Vagina (tissue), 2 donors: ENCODE results near the gene AKAP13. TPM values are rescaled to one million over a fixed set of nuclear protein-coding genes. Genes with fewer than 3 reads are reported as not detected.

Experiments used
- DNase-seq, 2 donors: peaks; one replicate each; pipeline ENCODE4 v3.0.0-alpha.2; 2017; ENCODE audit errors: extremely low spot score in 2 of 2
- H3K27ac ChIP-seq: fragments of 200-600 bp; sonication (generic); one replicate; pipeline ENCODE4 v1.5.1; 2019
- H3K27me3 ChIP-seq: fragments of 200-600 bp; sonication (generic); one replicate; pipeline ENCODE4 v1.5.1; 2019
- H3K36me3 ChIP-seq, 2 donors: fragments of 200-600 bp; sonication (generic); one replicate each; pipeline ENCODE4 v1.5.1; 2017 to 2019
- H3K4me1 ChIP-seq: fragments of 200-600 bp; sonication (generic); one replicate; pipeline ENCODE4 v1.5.1; 2019
- H3K4me3 ChIP-seq, 2 donors: fragments of 200-600 bp; sonication (generic); 1 replicate in 1 of 2; 2 replicates in 1 of 2; pipeline ENCODE4 v1.5.1; 2016 to 2019
- H3K9me3 ChIP-seq: fragments of 200-600 bp; sonication (generic); one replicate; pipeline ENCODE4 v1.5.1; 2019
- POLR2A ChIP-seq, 2 donors: fragments of 450-650 bp; IDR thresholded peaks; one replicate each; pipeline ENCODE4 v1.6.1; 2017; ENCODE audit warnings: antibody characterized with exemption in 2 of 2, mild to moderate bottlenecking in 2 of 2, moderate library complexity in 2 of 2
- POLR2AphosphoS5 ChIP-seq, 2 donors: sonication (generic); formaldehyde crosslinking; IDR thresholded peaks; one replicate each; pipeline ENCODE4 v1.9.0; 2017; ENCODE audit warnings: antibody characterized with exemption in 2 of 2, mild to moderate bottlenecking in 2 of 2, low read depth in 1 of 2; ENCODE audit not compliant: insufficient read depth in 1 of 2
- intact Hi-C: fragments of 100-400 bp; cut with DNase I; formaldehyde crosslinking; loops from one replicate; pipeline ENCODE4 v1.15.1; 2023
- total RNA-seq: library from RNA; depleted of rRNA; stranded (reverse); fragments of >200 nt; gene quantifications from one replicate; pipeline ENCODE4 v1.2.3, GENCODE V29; 2016
- TF ChIP-seq, protein P1 (sequence below), 3 experiments: fragments of 450-650 bp in 2 of 3; fragments of 200-600 bp in 1 of 3; sonication (generic) in 1 of 3; IDR thresholded peaks; one replicate each; pipeline ENCODE4 v1.5.1; 2017 to 2019; ENCODE audit warnings: antibody characterized with exemption in 3 of 3, mild to moderate bottlenecking in 2 of 3, moderate library complexity in 2 of 3

Gene AKAP13
- total RNA-seq, 1 donor from 2014 or later, result 177 TPM

DNA sequence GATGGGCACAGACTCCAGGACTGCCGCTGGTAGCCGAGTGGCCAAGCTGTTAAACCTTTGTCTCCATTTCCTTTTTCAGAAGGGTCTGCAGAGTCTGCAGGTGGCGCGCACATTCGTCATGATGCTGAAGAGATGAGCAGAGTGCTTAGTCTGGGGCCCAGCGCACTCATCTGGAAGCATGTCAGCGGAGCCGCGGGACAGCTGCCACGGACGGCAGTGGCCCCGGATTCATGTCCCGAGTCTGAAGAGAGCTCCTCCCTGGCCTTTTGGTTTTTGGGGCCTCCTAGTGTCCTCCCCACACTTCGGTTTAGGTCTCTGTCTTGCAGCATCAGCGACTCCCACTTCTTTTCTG, 371.7 kb downstream of the AKAP13 start:
- intact Hi-C loops, result loop anchor here (5.0 kb wide), 1 partner anchor 40 kb away; the partner anchor contains the start of gene KLHL25
- peak overlapping the region; percentile 75 for H3K27ac ChIP-seq
- no peak overlapping the region for H3K4me3 ChIP-seq
- TF ChIP-seq, protein P1, sequence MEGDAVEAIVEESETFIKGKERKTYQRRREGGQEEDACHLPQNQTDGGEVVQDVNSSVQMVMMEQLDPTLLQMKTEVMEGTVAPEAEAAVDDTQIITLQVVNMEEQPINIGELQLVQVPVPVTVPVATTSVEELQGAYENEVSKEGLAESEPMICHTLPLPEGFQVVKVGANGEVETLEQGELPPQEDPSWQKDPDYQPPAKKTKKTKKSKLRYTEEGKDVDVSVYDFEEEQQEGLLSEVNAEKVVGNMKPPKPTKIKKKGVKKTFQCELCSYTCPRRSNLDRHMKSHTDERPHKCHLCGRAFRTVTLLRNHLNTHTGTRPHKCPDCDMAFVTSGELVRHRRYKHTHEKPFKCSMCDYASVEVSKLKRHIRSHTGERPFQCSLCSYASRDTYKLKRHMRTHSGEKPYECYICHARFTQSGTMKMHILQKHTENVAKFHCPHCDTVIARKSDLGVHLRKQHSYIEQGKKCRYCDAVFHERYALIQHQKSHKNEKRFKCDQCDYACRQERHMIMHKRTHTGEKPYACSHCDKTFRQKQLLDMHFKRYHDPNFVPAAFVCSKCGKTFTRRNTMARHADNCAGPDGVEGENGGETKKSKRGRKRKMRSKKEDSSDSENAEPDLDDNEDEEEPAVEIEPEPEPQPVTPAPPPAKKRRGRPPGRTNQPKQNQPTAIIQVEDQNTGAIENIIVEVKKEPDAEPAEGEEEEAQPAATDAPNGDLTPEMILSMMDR (IDR thresholded peaks at IDR 0.05), result no peak
- TF ChIP-seq POLR2A (IDR thresholded peaks at IDR 0.05) (no peak), POLR2AphosphoS5 (IDR thresholded peaks at IDR 0.05; ENCODE audit: insufficient read depth in 1 of 2, low read depth in 1 of 2) (no peak)
- H3K4me1 ChIP-seq, result peaks cover 30% of the 10 kb centered on the region
- DNase-seq, result no peak
- H3K36me3 ChIP-seq, result peaks cover 0 to 8% of the 10 kb centered on the region in 2 donors
- H3K9me3 ChIP-seq, result no peaks in the 10 kb centered on the region
- no peaks in the 10 kb centered on the region for H3K27me3 ChIP-seq

DNA sequence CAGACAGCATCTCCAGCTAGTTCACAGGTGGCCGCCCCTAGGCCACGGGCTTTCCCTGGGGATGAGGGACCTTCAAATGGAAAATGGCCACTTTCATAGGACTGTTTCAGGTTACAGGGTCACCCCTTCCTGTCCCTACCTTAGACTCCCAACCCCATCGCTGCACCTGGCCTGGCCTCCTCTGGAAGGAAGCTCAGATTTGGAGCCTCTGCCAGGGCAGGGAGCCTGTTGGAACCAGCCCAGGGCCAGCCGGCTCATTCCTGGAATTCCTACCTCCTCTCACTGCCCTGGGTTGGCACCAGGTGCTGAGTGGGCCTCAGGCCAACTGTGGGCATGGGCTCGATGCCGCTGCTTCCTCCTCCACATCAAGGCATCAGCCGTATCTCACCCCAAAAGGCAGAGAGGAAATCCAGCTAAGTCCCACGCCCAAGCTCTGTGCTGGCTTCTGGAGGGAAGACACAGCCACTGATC, 372.1 kb downstream of the AKAP13 start:
- DNase-seq, result no peak
- Histone ChIP-seq H3K27me3 (no peaks in the 10 kb centered on the region), H3K27ac (no peak overlapping the region), H3K4me1 (peaks cover 30% of the 10 kb centered on the region), H3K9me3 (no peaks in the 10 kb centered on the region), H3K4me3 (no peak overlapping the region), H3K36me3 (peaks cover 0 to 3% of the 10 kb centered on the region in 2 donors)
- intact Hi-C loops, result loop anchor here (5.0 kb wide), 1 partner anchor 40 kb away; the partner anchor contains the start of gene KLHL25
- TF ChIP-seq, protein P1 (IDR thresholded peaks at IDR 0.05), result no peak
- no peak for TF ChIP-seq POLR2AphosphoS5 (IDR thresholded peaks at IDR 0.05; ENCODE audit: insufficient read depth in 1 of 2, low read depth in 1 of 2)
- no peak for TF ChIP-seq POLR2A (IDR thresholded peaks at IDR 0.05)

DNA sequence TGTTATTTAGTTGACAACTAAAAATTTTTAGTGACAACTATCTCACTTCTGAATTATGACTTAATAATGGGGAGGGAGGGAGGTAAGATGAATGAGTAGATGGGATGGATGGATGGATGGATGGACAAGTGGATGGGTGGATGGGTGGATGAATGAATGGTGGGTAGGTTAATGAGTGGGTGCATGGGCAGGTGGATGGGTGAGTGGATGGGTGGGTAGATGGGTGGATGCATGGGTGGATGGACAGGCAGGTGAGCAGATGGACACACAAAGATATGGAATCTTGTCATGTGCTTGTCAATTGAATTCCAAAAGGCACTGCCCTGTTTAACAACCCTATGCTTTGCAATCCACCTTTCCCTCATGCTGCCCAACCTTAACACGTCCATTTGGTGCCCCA, 372.9 kb downstream of the AKAP13 start:
- H3K4me3 ChIP-seq, result no peak overlapping the region
- no peak overlapping the region for H3K27ac ChIP-seq
- H3K4me1 ChIP-seq, result peaks cover 27% of the 10 kb centered on the region
- DNase-seq, result no peak
- H3K27me3 ChIP-seq, result no peaks in the 10 kb centered on the region
- intact Hi-C loops, result loop anchor here (5.0 kb wide), 1 partner anchor 39 kb away; the partner anchor contains the start of gene KLHL25
- H3K9me3 ChIP-seq, result no peaks in the 10 kb centered on the region
- TF ChIP-seq POLR2AphosphoS5 (IDR thresholded peaks at IDR 0.05; ENCODE audit: insufficient read depth in 1 of 2, low read depth in 1 of 2) (no peak), POLR2A (IDR thresholded peaks at IDR 0.05) (no peak)
- TF ChIP-seq, protein P1 (IDR thresholded peaks at IDR 0.05), result no peak
- no peaks in the 10 kb centered on the region for H3K36me3 ChIP-seq

DNA sequence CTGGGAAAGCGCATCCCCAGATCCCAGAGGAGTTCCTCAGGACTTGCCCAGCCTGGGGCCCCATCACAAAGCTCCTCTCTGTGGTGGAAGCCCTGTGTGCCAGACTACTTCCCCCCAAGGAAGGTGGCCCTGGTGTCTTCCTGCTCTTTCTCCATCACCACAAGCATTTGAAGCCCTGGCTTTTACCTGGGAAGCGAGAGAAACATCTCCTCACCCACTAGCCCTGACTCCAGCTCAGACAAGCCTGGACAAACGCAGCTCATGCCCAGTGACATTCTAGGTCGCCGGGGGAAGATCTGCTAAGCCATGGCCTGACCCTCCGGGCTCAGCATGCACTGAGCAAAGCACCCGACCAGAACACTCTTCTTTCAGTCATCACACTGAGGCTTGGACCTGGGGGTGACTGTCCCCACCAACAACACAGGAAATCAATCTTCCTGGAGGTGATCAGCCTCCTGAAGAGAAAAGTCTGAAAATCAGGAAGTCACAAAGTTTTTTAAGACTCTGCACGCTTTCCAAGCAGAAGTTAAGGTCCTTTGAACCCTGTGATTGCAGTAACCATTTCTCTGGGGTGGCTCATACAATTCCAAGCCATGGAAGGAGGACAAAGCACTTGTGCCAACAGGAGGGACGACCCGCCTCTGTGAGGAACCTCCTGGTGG, 373.5 kb downstream of the AKAP13 start:
- DNase-seq, result no peak
- TF ChIP-seq POLR2A (IDR thresholded peaks at IDR 0.05) (no peak), POLR2AphosphoS5 (IDR thresholded peaks at IDR 0.05; ENCODE audit: insufficient read depth in 1 of 2, low read depth in 1 of 2) (no peak)
- TF ChIP-seq, protein P1 (IDR thresholded peaks at IDR 0.05), result no peak
- no peaks in the 10 kb centered on the region for H3K9me3 ChIP-seq
- no peak overlapping the region for H3K27ac ChIP-seq
- no peaks in the 10 kb centered on the region for H3K36me3 ChIP-seq
- H3K27me3 ChIP-seq, result no peaks in the 10 kb centered on the region
- peaks cover 21% of the 10 kb centered on the region for H3K4me1 ChIP-seq
- H3K4me3 ChIP-seq, result no peak overlapping the region
- intact Hi-C loops, result loop anchor here (5.0 kb wide), 1 partner anchor 38 kb away; the partner anchor contains the start of gene KLHL25

DNA sequence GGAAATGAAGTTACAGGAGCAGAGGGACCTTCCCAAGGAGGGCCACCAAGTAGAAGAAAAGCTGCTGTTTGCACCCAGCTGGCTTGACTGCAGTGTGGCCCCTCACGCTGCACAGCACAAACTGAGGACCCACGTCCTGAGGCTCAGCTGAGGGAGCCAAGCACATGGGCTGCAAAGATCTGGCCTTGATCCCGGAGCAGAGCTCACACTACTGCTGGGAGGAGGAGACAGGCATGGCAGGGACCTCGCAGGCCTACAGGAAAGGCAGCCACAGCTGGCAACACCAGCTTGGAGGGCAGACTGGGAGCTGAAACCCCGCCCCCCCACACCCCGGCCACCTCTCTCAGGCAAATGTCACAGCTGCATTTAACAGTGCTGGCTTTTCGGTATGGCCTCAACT, 374.6 kb downstream of the AKAP13 start:
- H3K36me3 ChIP-seq, result no peaks in the 10 kb centered on the region
- H3K9me3 ChIP-seq, result no peaks in the 10 kb centered on the region
- no peak overlapping the region for H3K4me3 ChIP-seq
- H3K27ac ChIP-seq, result no peak overlapping the region
- DNase-seq, result no peak
- H3K27me3 ChIP-seq, result no peaks in the 10 kb centered on the region
- intact Hi-C loops, result loop anchor here (5.0 kb wide), 1 partner anchor 37 kb away; the partner anchor contains the start of gene KLHL25
- TF ChIP-seq POLR2A (IDR thresholded peaks at IDR 0.05) (no peak), POLR2AphosphoS5 (IDR thresholded peaks at IDR 0.05; ENCODE audit: insufficient read depth in 1 of 2, low read depth in 1 of 2) (no peak)
- TF ChIP-seq, protein P1 (IDR thresholded peaks at IDR 0.05), result no peak
- peaks cover 20% of the 10 kb centered on the region for H3K4me1 ChIP-seq
